Fibroblast of the aortic adventitia (primary cell): ENCODE measurements around the gene FRY. TPM values are rescaled to one million over a fixed set of nuclear protein-coding genes. Genes with fewer than 3 reads are reported as not detected.

Source experiments
- DNase-seq: peaks from one replicate; pipeline ENCODE4 v3.0.0-alpha.2; 2010; ENCODE audit warnings: low read depth
- H3K4me3 ChIP-seq: 2 replicates; pipeline ENCODE4 v1.5.1; 2011; ENCODE audit warnings: low read depth, mild to moderate bottlenecking, control low read depth, low read length, moderate library complexity
- total RNA-seq: library from RNA; depleted of rRNA; stranded (reverse); fragments of >200 nt; gene quantifications from 2 replicates; pipeline ENCODE4 v1.2.3, GENCODE V29; 2012; ENCODE audit warnings: low replicate concordance
- TF ChIP-seq, protein P1 (sequence below): IDR thresholded peaks from 2 replicates; pipeline ENCODE4 v1.5.1; 2011; ENCODE audit warnings: mild to moderate bottlenecking, low read length, control low read depth, inconsistent platforms; ENCODE audit not compliant: insufficient read depth

Gene FRY
- total RNA-seq, 1 donor = 4.3 TPM

- DNase-seq = no peak
- TF ChIP-seq, protein P1, sequence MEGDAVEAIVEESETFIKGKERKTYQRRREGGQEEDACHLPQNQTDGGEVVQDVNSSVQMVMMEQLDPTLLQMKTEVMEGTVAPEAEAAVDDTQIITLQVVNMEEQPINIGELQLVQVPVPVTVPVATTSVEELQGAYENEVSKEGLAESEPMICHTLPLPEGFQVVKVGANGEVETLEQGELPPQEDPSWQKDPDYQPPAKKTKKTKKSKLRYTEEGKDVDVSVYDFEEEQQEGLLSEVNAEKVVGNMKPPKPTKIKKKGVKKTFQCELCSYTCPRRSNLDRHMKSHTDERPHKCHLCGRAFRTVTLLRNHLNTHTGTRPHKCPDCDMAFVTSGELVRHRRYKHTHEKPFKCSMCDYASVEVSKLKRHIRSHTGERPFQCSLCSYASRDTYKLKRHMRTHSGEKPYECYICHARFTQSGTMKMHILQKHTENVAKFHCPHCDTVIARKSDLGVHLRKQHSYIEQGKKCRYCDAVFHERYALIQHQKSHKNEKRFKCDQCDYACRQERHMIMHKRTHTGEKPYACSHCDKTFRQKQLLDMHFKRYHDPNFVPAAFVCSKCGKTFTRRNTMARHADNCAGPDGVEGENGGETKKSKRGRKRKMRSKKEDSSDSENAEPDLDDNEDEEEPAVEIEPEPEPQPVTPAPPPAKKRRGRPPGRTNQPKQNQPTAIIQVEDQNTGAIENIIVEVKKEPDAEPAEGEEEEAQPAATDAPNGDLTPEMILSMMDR = no peak
- H3K4me3 ChIP-seq = no peak overlapping the region
Observed at GRCh38 chr13:32087955-32088747, 56.6 kb downstream of the FRY start.

- H3K4me3 ChIP-seq = no peak overlapping the region
- no peak for DNase-seq
- TF ChIP-seq, protein P1 = no peak
Observed at GRCh38 chr13:32092496-32092895, 60.9 kb downstream of the FRY start.

DNA sequence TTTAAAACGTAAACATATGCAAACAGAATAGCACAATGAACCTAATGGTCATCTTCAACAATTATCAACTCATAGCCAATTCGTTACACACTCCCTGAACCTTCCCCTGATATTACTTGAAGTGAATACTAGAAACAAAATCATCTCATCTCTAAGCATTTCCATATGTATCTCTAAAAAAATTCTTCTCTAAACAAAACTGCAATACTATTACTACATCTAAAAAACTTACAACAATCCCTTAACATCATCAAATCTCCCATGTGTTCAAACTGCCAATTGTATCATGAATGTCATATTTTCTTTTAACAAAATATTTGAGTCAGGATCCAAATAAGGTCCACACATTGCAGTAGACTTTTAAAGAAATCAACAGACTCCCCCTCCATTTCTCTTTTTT is 61.4 kb downstream of the FRY start:
- no peak for DNase-seq
- TF ChIP-seq, protein P1 = no peak
- H3K4me3 ChIP-seq = no peak overlapping the region

DNA sequence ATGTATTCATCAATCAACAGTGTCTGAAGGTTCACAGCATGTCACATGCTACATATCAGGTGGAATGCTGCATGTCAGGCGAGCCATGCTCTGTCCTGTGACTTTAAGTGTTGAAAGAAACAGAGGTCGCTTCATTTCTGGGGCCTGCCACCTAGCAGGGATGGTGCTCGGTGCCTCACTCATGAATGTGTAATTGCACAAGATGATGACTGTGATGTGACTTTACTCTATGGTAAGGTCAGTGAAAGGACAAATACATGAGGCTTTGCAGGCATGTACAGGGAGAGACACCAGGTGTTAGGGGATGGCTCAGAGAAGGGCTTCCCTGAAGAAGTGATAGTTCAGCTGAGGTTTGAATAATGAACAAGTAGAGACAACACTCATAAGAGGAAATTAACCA is 66.7 kb downstream of the FRY start:
- no peak for DNase-seq
- H3K4me3 ChIP-seq = no peak overlapping the region
- TF ChIP-seq, protein P1 = no peak

GRCh38 chr13:32105653-32106313 is 74.2 kb downstream of the FRY start:
- DNase-seq = no peak
- TF ChIP-seq, protein P1 = no peak
- H3K4me3 ChIP-seq = no peak overlapping the region

DNA sequence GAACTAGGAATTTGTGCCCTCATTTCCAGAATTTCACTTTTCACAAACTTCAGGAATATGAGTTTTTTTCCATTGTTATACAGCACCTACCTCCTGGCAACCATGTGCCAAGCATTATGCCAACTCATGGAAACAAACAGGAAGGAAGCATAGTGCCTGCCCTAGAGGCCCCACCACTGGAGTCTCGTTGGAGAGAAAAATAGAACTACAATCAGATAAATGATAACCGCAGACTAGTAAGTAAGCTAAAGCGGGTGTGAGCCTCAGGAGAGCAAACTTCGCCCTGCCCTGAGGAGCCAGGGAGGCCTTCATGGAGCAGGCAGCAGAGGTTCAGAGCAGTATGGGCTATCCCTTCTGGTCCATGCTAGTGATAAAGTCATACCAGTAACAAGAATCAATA is 75.9 kb downstream of the FRY start:
- DNase-seq = no peak
- TF ChIP-seq, protein P1 = no peak
- H3K4me3 ChIP-seq = no peak overlapping the region

DNA sequence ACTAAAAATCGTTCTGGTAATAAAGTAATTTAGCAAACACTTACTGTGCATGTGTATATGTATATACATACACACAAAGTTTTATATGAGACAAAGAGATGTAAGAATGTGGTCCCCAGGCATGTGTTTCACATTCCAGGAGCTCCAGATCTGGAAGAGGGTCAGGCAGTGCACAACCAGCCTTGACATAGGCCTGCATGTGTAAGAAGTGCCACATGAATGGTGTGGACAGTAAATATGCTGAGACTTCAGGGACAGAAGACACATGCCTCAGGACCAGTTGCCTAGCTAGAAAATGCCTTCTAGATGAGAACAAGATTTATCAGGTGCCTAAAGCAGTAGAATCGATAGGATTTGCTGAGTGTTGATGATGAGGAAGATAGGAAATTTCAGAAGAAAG is 76.4 kb downstream of the FRY start:
- TF ChIP-seq, protein P1 = no peak
- H3K4me3 ChIP-seq = no peak overlapping the region
- no peak for DNase-seq
